HG02938 (cell line): Measurements from ENCODE around the gene FAM163B.

Experiments used
- ATAC-seq: cut with Tn5 transposase; IDR thresholded peaks from one replicate; pipeline ENCODE4 v1.9.1; 2021; ENCODE audit warnings: mild to moderate bottlenecking, moderate library complexity; ENCODE audit not compliant: unreplicated experiment

The FAM163B gene

GRCh38 chr9:133600739-133601138 lies 8.4 kb downstream of the FAM163B start:
- ATAC-seq: no peak

- no peak for ATAC-seq
Observed at GRCh38 chr9:133599470-133600173, 9.6 kb downstream of the FAM163B start.

- no peak for ATAC-seq
Observed at GRCh38 chr9:133598978-133599377, 10.2 kb downstream of the FAM163B start.

GRCh38 chr9:133597316-133597957 lies 11.8 kb downstream of the FAM163B start:
- no peak for ATAC-seq

- no peak for ATAC-seq
Observed at GRCh38 chr9:133595910-133596309, 13.3 kb downstream of the FAM163B start.

GRCh38 chr9:133594310-133594709 lies 14.9 kb downstream of the FAM163B start:
- ATAC-seq: no peak

- ATAC-seq: no peak
Observed at GRCh38 chr9:133593587-133594253, 15.5 kb downstream of the FAM163B start.

GRCh38 chr9:133592731-133593409 lies 16.3 kb downstream of the FAM163B start:
- no peak for ATAC-seq

- no peak for ATAC-seq
Observed at GRCh38 chr9:133591985-133592384, 17.2 kb downstream of the FAM163B start.

- ATAC-seq: no peak
Observed at GRCh38 chr9:133591116-133591910, 17.9 kb downstream of the FAM163B start.

- ATAC-seq: no peak
Observed at GRCh38 chr9:133590231-133590855, 18.8 kb downstream of the FAM163B start.

GRCh38 chr9:133589454-133590227 lies 19.5 kb downstream of the FAM163B start:
- ATAC-seq: no peak

GRCh38 chr9:133587466-133587865 lies 21.7 kb downstream of the FAM163B start:
- ATAC-seq: no peak

- no peak for ATAC-seq
Observed at GRCh38 chr9:133587051-133587450, 22.1 kb downstream of the FAM163B start.

GRCh38 chr9:133585481-133586351 lies 23.5 kb downstream of the FAM163B start:
- ATAC-seq: no peak

- ATAC-seq: no peak
Observed at GRCh38 chr9:133584559-133585476, 24.4 kb downstream of the FAM163B start.

GRCh38 chr9:133584167-133584558 lies 25.0 kb downstream of the FAM163B start:
- ATAC-seq: no peak
